Activated CD8-positive, alpha-beta memory T cell treated with anti-CD3 and anti-CD28 coated beads, Interleukin-2, amount 50 U/mL, for 1 hour (primary cell): Measurements from ENCODE around the gene VAPA.
A peak's percentile ranks its signal among the peaks of the same experiment; 100 is the strongest.

Experiments used
- DNase-seq: peaks from one replicate; pipeline ENCODE4 v3.0.0-alpha.2; 2020; ENCODE audit errors: extremely low read depth

VAPA gene

GRCh38 chr18:9913526-9914333 is at the start of gene VAPA:
VAPA (plus strand) TSS chr18:9914016; CDS start chr18:9914257, 241 bp downstream.
- DNase-seq: peak; percentile 70

DNA sequence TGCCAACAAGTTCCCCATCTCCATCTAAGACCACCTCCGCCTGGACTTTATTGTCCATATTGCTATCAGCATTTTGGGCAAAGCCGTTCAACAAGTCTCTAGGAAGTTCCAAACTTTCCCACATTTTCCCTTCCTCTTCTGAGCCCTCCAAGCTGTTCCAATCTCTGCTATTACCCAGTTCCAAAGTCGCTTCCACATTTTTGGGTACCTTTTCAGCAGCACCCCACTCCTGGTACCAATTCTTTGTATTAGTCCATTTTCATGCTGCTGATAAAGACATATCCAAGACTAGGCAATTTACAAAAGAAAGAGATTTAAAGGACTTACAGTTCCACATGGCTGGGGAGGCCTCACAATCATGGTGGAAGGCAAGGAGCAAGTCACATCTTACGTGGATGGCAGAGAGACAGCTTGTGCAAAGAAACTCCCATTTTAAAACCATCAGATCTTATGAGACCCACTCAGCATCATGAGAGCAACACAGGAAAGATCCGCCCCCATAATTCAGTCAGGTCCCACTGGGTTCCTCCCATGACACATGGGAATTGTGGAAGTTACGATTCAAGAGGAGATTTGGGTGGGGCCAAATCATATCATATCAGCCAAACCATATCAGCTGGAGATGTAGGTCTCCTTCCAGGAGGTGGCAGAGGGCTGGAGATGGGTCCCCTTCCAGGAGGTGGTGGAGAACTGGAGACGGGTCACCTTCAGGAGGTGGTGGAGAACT is 47.9 kb upstream of the VAPA start:
- DNase-seq: no peak

GRCh38 chr18:9866627-9867026 is 47.2 kb upstream of the VAPA start:
- DNase-seq: no peak

DNA sequence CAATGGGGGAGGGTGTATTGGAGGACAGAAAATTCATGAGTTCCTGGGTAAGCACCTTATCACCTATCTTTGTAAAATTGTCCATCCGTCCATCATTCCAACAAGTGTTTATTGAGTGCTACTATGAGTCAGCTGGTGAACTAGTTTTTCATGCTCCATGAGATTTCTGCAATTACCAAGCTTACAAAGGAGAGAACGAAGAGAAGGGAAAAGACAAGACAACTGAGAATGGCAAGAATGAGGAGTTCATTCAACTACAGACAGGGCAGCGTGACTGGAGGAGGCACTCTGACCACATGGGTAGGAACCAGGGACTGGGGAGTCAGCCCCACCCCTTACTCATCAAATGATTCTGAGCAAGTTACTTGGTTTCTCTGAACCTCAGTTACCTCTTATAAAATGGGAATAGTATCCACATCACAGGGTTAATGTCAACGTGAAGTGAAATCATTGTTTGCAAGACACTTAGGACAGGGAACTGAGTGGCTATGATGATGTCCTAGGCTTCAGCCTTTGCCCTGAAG is 46.7 kb upstream of the VAPA start:
- DNase-seq: no peak

DNA sequence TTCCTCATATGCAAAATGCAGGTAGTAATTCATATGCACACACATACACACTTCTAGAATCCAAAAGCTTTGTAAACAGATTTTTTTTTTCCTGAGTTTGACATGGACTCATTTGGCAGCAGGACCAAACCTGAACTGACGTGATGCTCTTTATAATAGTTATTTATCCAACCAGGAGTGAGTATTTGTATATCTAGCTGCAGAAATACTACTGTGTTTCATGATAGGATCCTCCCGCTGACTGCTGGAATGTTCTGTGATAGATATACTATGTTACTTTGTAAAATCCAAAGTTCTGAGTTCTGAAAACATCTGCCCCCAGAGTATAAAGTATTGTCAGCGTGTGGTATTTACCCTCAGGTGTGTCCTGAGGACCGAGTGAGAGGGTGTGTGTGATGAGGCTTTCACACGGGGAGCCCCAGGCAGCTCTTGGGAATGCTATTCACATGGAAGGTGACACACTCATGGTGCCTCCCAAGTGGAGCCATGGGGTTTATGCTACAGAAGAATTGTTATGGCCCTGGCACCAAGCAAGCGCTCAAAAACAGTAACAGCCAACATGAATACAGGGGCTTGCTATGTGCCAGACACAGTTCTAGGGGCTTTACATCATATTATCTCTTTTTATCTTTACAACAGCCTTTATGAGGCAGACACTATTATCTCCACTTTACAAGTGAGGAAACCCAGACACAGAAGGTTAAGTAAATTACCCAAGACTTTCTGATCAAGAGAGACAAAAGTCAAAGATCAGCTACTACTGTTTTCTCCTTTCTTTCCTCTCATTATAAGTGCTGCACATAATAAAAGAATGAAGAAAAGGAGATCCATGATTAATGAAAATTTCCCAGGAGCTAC is 44.7 kb upstream of the VAPA start:
- no peak for DNase-seq

DNA sequence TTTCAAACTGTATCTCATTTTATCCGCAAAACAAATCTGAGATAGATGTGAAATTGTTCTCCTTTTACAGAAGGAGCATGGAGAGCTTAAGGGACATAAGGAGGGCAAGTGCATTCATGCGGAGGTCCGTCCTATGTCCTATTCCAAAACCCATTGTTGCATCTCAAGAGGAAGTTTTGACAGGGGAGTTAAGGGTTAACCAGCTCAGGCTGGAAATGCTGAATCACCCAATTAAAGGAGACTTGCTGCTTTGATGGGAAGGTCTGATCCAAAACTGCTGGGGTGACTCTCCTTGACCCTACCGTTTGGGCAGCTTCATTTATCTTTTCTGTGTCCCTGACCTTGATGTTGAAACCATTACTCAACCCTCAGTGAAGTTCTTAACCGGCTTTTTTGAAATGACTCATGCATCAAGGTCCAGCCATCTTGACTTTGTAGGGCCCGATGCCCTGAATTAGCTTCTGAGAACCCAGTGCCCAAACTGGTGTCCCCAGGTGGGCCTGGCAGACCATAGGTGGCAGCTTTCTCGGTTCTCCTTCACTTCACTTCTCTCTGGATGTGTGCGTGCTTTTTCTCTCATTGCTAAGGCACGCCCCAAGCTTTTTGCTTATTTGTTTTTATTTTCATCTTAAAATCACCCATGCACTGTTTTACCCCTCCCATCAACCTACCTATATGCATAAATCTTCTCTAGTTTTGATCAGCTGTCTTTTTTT is 43.9 kb upstream of the VAPA start:
- DNase-seq: no peak

DNA sequence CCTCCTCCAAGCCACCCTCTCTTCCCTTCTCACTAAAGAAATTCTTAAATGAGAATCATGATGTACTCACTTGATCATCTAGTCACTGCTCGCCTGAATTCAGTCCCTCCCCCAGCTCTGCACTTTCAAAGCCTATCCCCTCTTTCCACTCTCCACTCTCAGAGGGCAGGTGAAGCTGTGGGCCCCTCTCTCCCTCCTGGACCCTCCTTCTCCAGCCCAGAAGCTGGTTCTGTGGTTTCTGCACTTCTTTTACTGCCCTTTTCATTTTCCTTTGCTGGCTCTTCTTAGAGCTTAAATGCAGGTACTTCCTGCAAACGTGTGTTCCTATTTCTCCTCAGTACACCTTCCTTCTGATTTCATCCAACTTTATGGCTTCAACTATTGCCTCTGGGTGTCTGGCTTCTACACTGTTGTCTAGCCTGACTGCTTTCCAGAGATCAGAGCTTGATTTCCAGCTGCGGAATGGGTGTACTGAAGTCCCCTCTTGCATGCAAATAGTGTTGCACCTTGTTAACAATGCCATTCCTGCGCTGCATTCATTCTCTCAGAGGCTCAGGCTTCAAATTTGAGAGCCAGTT is 43.3 kb upstream of the VAPA start:
- DNase-seq: no peak

- no peak for DNase-seq
Observed at GRCh38 chr18:9871244-9871746, 42.5 kb upstream of the VAPA start.

- no peak for DNase-seq
Observed at GRCh38 chr18:9872823-9873222, 41.0 kb upstream of the VAPA start.

GRCh38 chr18:9874728-9875127 is 39.1 kb upstream of the VAPA start:
- no peak for DNase-seq

GRCh38 chr18:9876212-9876866 is 37.5 kb upstream of the VAPA start:
- no peak for DNase-seq

DNA sequence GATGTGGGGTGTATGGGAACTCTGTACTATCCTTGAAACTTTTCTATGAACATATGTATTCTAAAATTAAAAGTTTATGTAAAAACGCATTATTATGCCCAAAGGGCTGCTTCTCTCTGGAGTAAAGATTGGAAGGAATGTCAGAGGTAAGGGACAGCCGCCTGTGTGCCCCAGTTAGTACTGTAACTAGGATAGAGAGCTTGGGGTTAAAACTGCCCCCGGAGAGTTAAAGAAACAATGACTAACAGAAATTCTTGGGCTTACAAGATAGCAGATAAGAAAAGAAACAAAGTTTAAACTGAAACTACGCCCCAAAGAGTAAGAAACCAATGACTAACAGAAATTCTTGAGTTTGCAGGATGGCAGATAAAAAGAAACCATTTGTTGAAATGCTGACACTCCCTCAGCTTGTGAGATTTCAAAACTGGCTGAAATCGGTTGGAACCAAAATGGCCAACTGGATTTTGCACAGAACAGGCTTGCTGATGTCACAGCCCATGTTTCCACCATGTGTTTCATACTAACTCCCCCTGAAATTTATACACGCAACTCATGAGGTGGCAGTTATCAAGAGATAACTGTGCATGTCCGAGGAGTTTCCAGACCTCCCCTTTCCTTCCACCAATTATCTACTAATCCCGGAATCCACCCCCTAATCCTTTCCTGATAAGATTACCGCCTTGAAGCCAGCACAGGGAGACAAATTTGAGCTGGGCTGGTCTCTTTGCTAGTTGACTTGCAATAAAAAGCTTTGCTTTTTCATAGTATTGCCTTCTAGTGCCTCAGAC is 36.8 kb upstream of the VAPA start:
- no peak for DNase-seq

GRCh38 chr18:9877655-9878014 is 36.2 kb upstream of the VAPA start:
- no peak for DNase-seq

GRCh38 chr18:9878095-9878494 is 35.7 kb upstream of the VAPA start:
- DNase-seq: no peak

GRCh38 chr18:9878783-9879242 is 35.0 kb upstream of the VAPA start:
- no peak for DNase-seq

GRCh38 chr18:9884090-9884489 is 29.7 kb upstream of the VAPA start:
- no peak for DNase-seq

- no peak for DNase-seq
Observed at GRCh38 chr18:9884532-9885140, 29.2 kb upstream of the VAPA start.

DNA sequence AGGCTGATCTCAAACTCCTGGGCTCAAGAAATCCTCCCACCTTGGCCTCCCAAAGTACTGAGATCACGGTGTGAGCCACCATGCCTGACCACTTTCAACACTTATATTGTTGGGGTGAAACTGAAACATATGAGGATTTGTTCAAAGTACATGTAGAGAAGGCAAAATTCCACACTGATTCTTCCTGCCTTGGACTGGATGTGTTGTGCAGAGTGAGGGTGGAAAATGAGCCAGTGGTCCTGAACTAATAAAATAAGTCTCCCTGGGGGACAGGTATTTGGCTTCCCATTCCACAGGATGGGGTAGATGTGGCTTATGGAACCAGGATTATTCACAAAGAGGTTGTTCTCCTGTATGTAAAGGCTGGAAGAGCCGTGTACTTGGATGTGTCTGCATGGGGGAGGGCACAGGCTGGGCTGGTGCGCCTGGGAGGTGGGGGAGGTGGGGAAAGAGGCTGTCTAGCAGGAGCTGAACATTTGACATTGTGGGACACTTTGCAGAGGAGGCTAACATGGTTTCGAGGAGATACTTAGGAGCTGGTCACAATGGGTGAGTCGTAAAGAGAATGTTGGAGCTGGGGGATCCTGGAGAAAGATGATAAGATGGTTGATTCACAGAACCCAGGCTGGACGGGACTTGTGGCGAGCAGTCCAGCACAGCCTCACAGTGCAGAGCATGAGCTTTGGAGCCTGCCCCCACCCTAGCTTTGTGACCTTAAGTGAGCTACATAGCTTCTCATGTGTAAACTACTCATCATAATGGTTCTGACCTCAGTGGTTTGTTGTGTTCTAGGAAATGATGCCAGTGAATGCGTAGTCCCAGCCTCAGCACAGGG is 28.4 kb upstream of the VAPA start, which contains the start of gene TXNDC2:
TSS of gene TXNDC2 (plus strand) at position 804 of the 835 bp plus-strand sequence. CDS start 708 bp downstream, outside the sequence.
- no peak for DNase-seq
